Astrocyte (in vitro differentiated cells and primary cell): ENCODE measurements around the gene RAC2. TPM values are rescaled to one million over a fixed set of nuclear protein-coding genes. Genes with fewer than 3 reads are reported as not detected.

ENCODE experiments used
- DNase-seq: peaks from one replicate; pipeline ENCODE4 v3.0.0-alpha.2; 2010; ENCODE audit warnings: low read depth
- FAIRE-seq: peaks from 2 replicates; lab custom pipeline; 2011; peaks lifted over from hg19 to GRCh38; lab: Jason Lieb, UNC
- H2AFZ ChIP-seq: 2 replicates; pipeline ENCODE4 v1.6.0; 2012; ENCODE audit warnings: low read depth, low read length, inconsistent platforms
- H3K27ac ChIP-seq: 2 replicates; pipeline ENCODE4 v1.5.1; 2011; ENCODE audit warnings: low read depth, low read length, inconsistent platforms
- H3K27me3 ChIP-seq: 2 replicates; pipeline ENCODE4 v1.6.0; 2011; ENCODE audit warnings: low read length, inconsistent platforms; ENCODE audit not compliant: insufficient read depth
- H3K36me3 ChIP-seq: 2 replicates; pipeline ENCODE4 v1.5.1; 2011; ENCODE audit warnings: low read length, inconsistent platforms; ENCODE audit not compliant: insufficient read depth
- H3K4me1 ChIP-seq: 2 replicates; pipeline ENCODE4 v1.5.1; 2011; ENCODE audit warnings: low read length, inconsistent platforms; ENCODE audit not compliant: insufficient read depth
- H3K4me2 ChIP-seq: 2 replicates; pipeline ENCODE4 v1.6.0; 2012; ENCODE audit warnings: low read length, inconsistent platforms
- H3K4me3 ChIP-seq: 2 replicates; pipeline ENCODE4 v1.5.1; 2011; ENCODE audit warnings: low read depth, mild to moderate bottlenecking, low read length, inconsistent platforms; ENCODE audit not compliant: insufficient read depth
- H3K79me2 ChIP-seq: 2 replicates; pipeline ENCODE4 v1.6.0; 2012; ENCODE audit warnings: mild to moderate bottlenecking, low read length, inconsistent platforms; ENCODE audit not compliant: insufficient read depth
- H3K9ac ChIP-seq: 2 replicates; pipeline ENCODE4 v1.6.0; 2012; ENCODE audit warnings: mild to moderate bottlenecking, low read length, inconsistent platforms
- H3K9me3 ChIP-seq: 2 replicates; pipeline ENCODE4 v1.5.1; 2012; ENCODE audit warnings: low read depth, mild to moderate bottlenecking, low read length, inconsistent platforms; ENCODE audit not compliant: insufficient read depth
- H4K20me1 ChIP-seq: 2 replicates; pipeline ENCODE4 v1.6.0; 2012; ENCODE audit warnings: low read length, inconsistent platforms; ENCODE audit not compliant: insufficient read depth
- H3K27ac Mint-ChIP-seq: one replicate; pipeline ENCODE4 v1.8.0; 2021; ENCODE audit warnings: mild to moderate bottlenecking, mixed read lengths; ENCODE audit not compliant: unreplicated experiment
- H3K27me3 Mint-ChIP-seq: one replicate; pipeline ENCODE4 v1.8.0; 2021; ENCODE audit warnings: low read depth, mixed read lengths; ENCODE audit not compliant: unreplicated experiment
- H3K36me3 Mint-ChIP-seq: one replicate; pipeline ENCODE4 v1.8.0; 2021; ENCODE audit warnings: low read depth, mixed read lengths; ENCODE audit not compliant: unreplicated experiment
- H3K4me1 Mint-ChIP-seq: one replicate; pipeline ENCODE4 v1.8.0; 2021; ENCODE audit warnings: low read depth, mixed read lengths; ENCODE audit not compliant: unreplicated experiment
- H3K4me3 Mint-ChIP-seq: one replicate; pipeline ENCODE4 v1.8.0; 2021; ENCODE audit warnings: mild to moderate bottlenecking, moderate library complexity, mixed read lengths; ENCODE audit not compliant: unreplicated experiment
- H3K9me3 Mint-ChIP-seq: one replicate; pipeline ENCODE4 v1.8.0; 2021; ENCODE audit warnings: mild to moderate bottlenecking, mixed read lengths; ENCODE audit not compliant: unreplicated experiment
- CTCF ChIP-seq: IDR thresholded peaks from 2 replicates; pipeline ENCODE4 v1.5.1; 2011; ENCODE audit warnings: low read depth, mild to moderate bottlenecking, inconsistent platforms, low read length, moderate library complexity; ENCODE audit not compliant: insufficient read depth
- EZH2 ChIP-seq: IDR thresholded peaks from 2 replicates; pipeline ENCODE4 v1.6.1; 2012; ENCODE audit warnings: mild to moderate bottlenecking, low read length, inconsistent platforms; ENCODE audit not compliant: insufficient read depth
- total RNA-seq: library from RNA; stranded (reverse); gene quantifications from 2 replicates; pipeline ENCODE4 v1.2.1, GENCODE V29; 2021

The RAC2 gene
- total RNA-seq, 1 donor from 2014 or later: 0.61 TPM

- Histone ChIP-seq H3K79me2 (no peaks in the 10 kb centered on the region), H3K9me3 (peaks cover 4% of the 10 kb centered on the region), H4K20me1 (no peaks in the 10 kb centered on the region), H3K4me1 (peaks cover 22% of the 10 kb centered on the region), H3K27me3 (no peaks in the 10 kb centered on the region), H3K27ac (no peak overlapping the region), H3K4me3 (no peak overlapping the region), H3K4me2 (no peak overlapping the region), H2AFZ (no peak overlapping the region), H3K9ac (no peak overlapping the region), H3K36me3 (no peaks in the 10 kb centered on the region)
- peaks cover 2% of the 10 kb centered on the region for H3K36me3 Mint-ChIP-seq
- H3K4me3 Mint-ChIP-seq: no peak overlapping the region
- DNase-seq (no peak), FAIRE-seq (no peak)
- H3K27me3 Mint-ChIP-seq: peaks cover 37% of the 10 kb centered on the region
- peaks cover 19% of the 10 kb centered on the region for H3K4me1 Mint-ChIP-seq
- no peak overlapping the region for H3K27ac Mint-ChIP-seq
- H3K9me3 Mint-ChIP-seq: peaks cover 9% of the 10 kb centered on the region
- no peak for TF ChIP-seq EZH2
- TF ChIP-seq CTCF: no peak
Measured at GRCh38 chr22:37224757-37225420, 19.2 kb downstream of the RAC2 start.

DNA sequence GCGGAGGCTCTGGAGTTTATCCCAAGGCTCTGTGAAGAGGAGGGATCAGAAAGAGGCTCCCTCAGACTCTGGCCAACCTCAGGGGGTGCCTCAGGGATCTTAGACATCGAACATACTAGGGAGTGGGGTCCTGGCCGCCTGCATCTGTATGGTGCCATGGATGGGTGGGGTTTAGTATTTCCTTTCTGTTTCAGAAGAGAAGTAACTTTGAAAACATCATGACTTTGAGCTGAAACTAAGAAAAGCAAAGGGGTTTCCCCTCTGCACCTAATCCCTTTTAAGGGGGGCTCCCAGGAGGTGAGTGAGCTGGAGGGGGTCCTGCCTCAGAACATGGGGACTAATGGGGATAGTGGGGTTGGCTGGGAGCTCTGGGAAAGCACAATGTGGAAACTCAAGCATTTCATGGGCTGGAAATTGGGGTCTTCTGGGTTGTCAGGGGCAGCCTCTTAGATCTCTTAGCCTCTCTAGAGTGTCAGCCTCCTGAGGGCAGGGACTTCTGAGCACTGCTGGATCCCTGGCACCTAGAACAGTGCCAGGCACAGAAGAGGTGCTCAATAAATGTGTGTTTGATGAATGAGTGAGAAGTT is 20.0 kb downstream of the RAC2 start:
- no peak overlapping the region for H3K27ac ChIP-seq
- H3K27ac Mint-ChIP-seq: no peak overlapping the region

More for the DNA sequence above, 20.0 kb downstream of the RAC2 start:
- Mint-ChIP-seq H3K27me3 (peaks cover 42% of the 10 kb centered on the region), H3K9me3 (peaks cover 15% of the 10 kb centered on the region), H3K4me3 (no peak overlapping the region), H3K36me3 (peaks cover 2% of the 10 kb centered on the region), H3K4me1 (peaks cover 12% of the 10 kb centered on the region)
- H3K4me3 ChIP-seq: no peak overlapping the region
- peaks cover 14% of the 10 kb centered on the region for H3K4me1 ChIP-seq
- TF ChIP-seq EZH2 (no peak), CTCF (no peak)
- FAIRE-seq: no peak
- H3K9me3 ChIP-seq: peaks cover 4% of the 10 kb centered on the region
- DNase-seq: no peak
- no peak overlapping the region for H3K4me2 ChIP-seq
- H3K9ac ChIP-seq: no peak overlapping the region
- no peaks in the 10 kb centered on the region for H3K36me3 ChIP-seq
- H3K27me3 ChIP-seq: peaks cover 5% of the 10 kb centered on the region
- no peaks in the 10 kb centered on the region for H4K20me1 ChIP-seq
- H3K79me2 ChIP-seq: no peaks in the 10 kb centered on the region
- H2AFZ ChIP-seq: no peak overlapping the region
